Ishikawa (cell line): ENCODE results near the gene ISCA2.
A peak's percentile ranks its signal among the peaks of the same experiment; 100 is the strongest.

Experiments used
- CEBPB ChIP-seq: IDR thresholded peaks from 2 replicates; pipeline ENCODE4 v1.6.1; 2012
- CREB1 ChIP-seq: IDR thresholded peaks from 2 replicates; pipeline ENCODE4 v1.6.1; 2012; ENCODE audit warnings: low read depth
- EGR1 ChIP-seq: IDR thresholded peaks from 2 replicates; pipeline ENCODE4 v1.6.1; 2012
- EP300 ChIP-seq: IDR thresholded peaks from 2 replicates; pipeline ENCODE4 v1.6.1; 2012; ENCODE audit warnings: borderline replicate concordance
- FOXM1 ChIP-seq: IDR thresholded peaks from 2 replicates; pipeline ENCODE4 v1.6.1; 2012; ENCODE audit warnings: low read depth, borderline replicate concordance
- MAX ChIP-seq: IDR thresholded peaks from 2 replicates; pipeline ENCODE4 v1.6.1; 2012
- NFIC ChIP-seq: IDR thresholded peaks from 2 replicates; pipeline ENCODE4 v1.6.1; 2012
- RAD21 ChIP-seq: IDR thresholded peaks from 2 replicates; pipeline ENCODE4 v1.6.1; 2012; ENCODE audit warnings: low read depth
- REST ChIP-seq: IDR thresholded peaks from 2 replicates; pipeline ENCODE4 v1.6.1; 2012; ENCODE audit warnings: low read depth, mild to moderate bottlenecking
- TAF1 ChIP-seq: IDR thresholded peaks from 2 replicates; pipeline ENCODE4 v1.6.1; 2012; ENCODE audit warnings: low read depth, mild to moderate bottlenecking
- TCF12 ChIP-seq: IDR thresholded peaks from 2 replicates; pipeline ENCODE4 v1.6.1; 2012; ENCODE audit warnings: low read depth
- TEAD4 ChIP-seq: IDR thresholded peaks from 2 replicates; pipeline ENCODE4 v1.6.1; 2012
- USF1 ChIP-seq: IDR thresholded peaks from 2 replicates; pipeline ENCODE4 v1.6.1; 2012
- YY1 ChIP-seq: IDR thresholded peaks from 2 replicates; pipeline ENCODE4 v1.6.1; 2012; ENCODE audit warnings: low read depth
- ZBTB7A ChIP-seq: IDR thresholded peaks from 2 replicates; pipeline ENCODE4 v1.6.1; 2012; ENCODE audit warnings: low read depth

The ISCA2 gene

DNA sequence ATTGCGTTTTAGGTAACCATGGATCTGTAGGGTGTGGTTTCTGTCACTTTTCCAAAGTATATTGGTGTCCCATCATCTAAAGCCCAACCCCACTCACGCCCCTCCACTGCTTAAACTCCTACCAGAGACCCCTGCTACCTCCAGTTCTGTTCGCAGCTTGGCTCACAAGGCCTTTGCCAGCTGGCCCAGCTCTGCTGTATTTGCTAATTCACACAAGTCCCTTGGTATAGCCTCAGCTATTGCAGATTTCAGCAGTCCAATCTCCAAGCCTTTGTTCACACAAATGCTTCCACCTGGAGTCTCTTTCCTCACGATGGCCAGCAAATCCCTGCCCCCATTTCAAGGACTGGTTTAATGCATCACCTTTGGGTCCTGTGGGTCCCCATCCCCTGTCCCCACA is 24.2 kb downstream of the ISCA2 start:
- TF ChIP-seq RAD21: no peak
- no peak for TF ChIP-seq CEBPB
- TF ChIP-seq TCF12: no peak
- no peak for TF ChIP-seq TAF1
- TF ChIP-seq YY1: no peak
- TF ChIP-seq EGR1: no peak
- TF ChIP-seq ZBTB7A: no peak
- no peak for TF ChIP-seq REST

DNA sequence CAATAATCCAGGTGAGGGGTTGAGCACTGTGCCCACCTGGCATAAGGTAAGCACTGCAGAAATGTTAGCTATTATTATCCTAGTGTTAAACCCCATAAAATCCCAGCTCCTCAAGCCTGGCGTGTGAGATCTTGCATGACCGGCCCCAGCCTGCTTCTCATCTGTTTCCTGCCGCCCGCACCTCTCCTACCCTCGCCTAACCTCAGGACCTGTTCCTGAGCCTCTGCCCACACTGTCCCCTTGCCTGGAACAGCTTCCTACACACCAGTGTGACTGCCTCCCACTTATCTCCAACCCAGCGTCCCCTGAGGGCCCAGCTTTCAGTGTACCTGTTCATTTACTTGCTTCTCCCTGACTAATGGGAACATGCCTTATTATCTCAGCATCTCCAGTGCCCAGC is 24.7 kb downstream of the ISCA2 start:
- TF ChIP-seq RAD21 (no peak), TAF1 (no peak), EGR1 (no peak), YY1 (no peak)

DNA sequence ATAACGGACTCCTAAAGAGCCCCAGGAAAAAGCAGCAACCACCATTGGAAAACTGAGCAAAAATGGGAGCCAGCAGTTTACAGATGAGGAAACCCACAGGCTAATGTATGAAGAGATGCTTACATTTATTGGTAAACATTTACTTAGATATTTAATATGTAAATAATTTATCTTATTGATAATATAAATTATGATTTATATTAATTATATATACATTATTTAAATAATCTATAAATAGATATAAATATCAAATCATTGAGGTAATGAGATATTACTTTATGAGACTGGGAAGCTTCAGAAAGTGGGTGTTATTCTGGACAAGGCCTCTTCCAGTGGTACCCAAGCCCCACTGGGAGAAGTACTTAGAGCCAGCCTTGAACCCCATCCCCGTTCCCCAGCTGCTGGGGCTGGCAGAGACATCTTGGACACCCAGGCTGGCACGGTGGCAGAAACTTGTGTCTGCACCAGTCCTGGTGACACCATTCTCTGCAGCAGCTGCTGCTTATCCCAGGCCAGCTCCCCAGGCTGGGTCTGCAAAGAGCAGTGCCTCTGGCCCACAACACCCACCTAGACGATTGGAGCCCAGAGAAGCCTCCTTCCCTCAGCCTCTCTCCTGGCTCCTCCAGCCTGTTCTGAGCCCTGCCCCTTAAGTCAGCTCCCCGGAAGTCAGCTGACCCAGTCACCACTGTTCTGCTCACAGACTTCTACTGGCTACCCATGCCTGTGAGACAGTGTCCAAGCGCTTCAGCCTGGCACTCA is 25.9 kb downstream of the ISCA2 start:
- TF ChIP-seq ZBTB7A: no peak
- no peak for TF ChIP-seq YY1
- no peak for TF ChIP-seq EP300
- no peak for TF ChIP-seq CREB1
- TF ChIP-seq FOXM1: no peak
- TF ChIP-seq USF1: peak; percentile 49; the same call in 1 of the 2 replicates

DNA sequence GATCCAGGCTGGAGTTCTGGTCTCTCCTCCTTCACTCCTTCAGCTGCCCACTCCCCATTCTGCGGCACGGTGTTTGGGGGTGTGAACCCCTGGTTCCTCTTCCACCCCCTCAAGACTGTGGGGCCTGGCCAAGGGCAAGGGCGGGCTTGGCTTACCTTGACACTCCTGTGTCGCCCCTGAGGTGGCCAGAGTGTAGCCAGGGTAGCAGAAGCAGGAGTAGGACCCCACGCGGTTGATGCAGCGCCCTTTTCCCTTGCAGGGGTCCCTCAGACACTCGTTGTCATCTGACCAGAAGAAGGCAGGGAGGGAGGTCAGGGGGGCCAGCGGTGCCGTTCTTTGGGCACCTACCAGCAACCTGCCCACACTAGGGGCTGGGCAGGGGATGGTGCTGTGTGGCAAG is 28.2 kb downstream of the ISCA2 start:
- TF ChIP-seq YY1: no peak

DNA sequence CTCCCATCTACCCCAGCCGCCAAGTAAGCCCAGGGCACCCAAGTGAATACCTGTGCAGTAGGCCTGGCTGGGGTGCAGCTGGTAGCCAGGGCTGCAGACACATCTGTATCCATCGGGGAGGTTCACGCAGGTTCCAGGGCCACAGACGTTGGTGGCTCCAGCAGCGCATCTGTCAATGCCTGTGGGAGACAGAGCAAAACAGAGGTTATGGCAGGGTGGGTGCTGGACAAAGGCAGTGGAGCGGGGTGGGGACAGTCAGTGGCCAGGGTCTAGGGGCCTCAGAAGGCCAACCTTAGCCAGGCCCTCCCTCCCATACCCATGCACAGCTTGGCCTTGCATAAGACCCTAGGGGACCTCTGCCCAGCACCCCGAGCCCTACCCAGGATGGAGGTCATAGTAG is 29.2 kb downstream of the ISCA2 start:
- no peak for TF ChIP-seq TEAD4
- TF ChIP-seq USF1: no peak
- no peak for TF ChIP-seq NFIC
- no peak for TF ChIP-seq EGR1
- no peak for TF ChIP-seq CREB1
- no peak for TF ChIP-seq REST
- no peak for TF ChIP-seq CEBPB

DNA sequence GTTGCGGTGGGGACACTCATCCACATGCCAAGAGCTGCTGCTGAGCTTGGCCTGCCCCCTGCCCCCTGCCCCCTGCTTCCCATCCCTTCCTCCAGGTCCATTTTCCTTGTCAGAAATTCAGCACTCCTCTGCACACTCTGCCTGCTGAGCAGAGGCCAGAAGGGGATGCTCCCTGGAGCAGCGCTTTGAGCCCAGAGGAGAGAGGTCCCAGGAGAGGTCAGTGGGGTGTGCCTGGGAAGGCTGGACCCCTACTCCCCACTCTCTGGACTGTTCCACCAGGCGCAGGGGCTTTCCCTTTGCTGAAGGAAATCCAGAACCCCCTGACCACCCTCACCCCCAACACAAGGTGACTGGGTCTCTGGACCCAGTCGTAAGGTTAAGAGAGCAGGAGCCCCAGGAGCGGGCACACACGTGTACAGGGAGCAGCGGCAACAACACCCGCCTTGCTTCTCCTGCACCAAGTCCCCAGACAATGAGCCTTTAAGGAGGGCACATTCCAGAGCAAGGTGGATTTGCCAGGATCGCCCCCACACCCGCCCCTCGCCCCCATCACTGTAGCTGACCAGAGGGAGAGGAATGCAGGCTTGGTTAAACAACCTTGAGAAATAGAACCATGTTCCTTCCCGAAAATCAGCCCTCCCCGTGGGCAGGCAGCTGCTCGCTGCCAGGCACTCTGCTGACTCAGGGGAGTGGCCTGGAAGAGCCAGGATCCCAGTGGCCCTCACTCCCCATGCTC is 30.7 kb downstream of the ISCA2 start:
- no peak for TF ChIP-seq EGR1
- TF ChIP-seq TAF1: no peak
- TF ChIP-seq ZBTB7A: no peak
- no peak for TF ChIP-seq TCF12
- no peak for TF ChIP-seq CEBPB
- no peak for TF ChIP-seq RAD21
- no peak for TF ChIP-seq TEAD4
- no peak for TF ChIP-seq REST
- TF ChIP-seq USF1: no peak
- TF ChIP-seq EP300: no peak
- no peak for TF ChIP-seq MAX
- TF ChIP-seq CREB1: no peak
